Measurements from ENCODE around the gene HECW1. TPM values are rescaled to one million over a fixed set of nuclear protein-coding genes. Genes with fewer than 3 reads are reported as not detected.
"Not testable (repeated sequence)": the region's sequence is repeated elsewhere in the genome, so short reads cannot be mapped to it uniquely, and the experiment has no call there.

Gene HECW1
- total RNA-seq, 1 donor from 2014 or later: not detected

- no peak for TF ChIP-seq CTCF (conservative IDR thresholded peaks at IDR 0.05; ENCODE audit: low read depth, low read length)
- H3K4me3 ChIP-seq (ENCODE audit: low read depth, low read length): no peak overlapping the region
- DNase-seq (ENCODE audit: low read depth): peak; percentile 91
Observed at GRCh38 chr7:43591558-43592180, 479.2 kb downstream of the HECW1 start.

- no peak overlapping the region for H3K4me3 ChIP-seq (ENCODE audit: low read depth, low read length)
- TF ChIP-seq CTCF (conservative IDR thresholded peaks at IDR 0.05; ENCODE audit: low read depth, low read length): no peak
- no peak for DNase-seq (ENCODE audit: low read depth)
Observed at GRCh38 chr7:43592326-43592725, 479.9 kb downstream of the HECW1 start.

GRCh38 chr7:43593010-43593409, 480.6 kb downstream of the HECW1 start:
- no peak for DNase-seq (ENCODE audit: low read depth)
- H3K4me3 ChIP-seq (ENCODE audit: low read depth, low read length): no peak overlapping the region
- no peak for TF ChIP-seq CTCF (conservative IDR thresholded peaks at IDR 0.05; ENCODE audit: low read depth, low read length)

- DNase-seq (ENCODE audit: low read depth): no peak
- no peak for TF ChIP-seq CTCF (conservative IDR thresholded peaks at IDR 0.05; ENCODE audit: low read depth, low read length)
- H3K4me3 ChIP-seq (ENCODE audit: low read depth, low read length): no peak overlapping the region
Observed at GRCh38 chr7:43594020-43594419, 481.6 kb downstream of the HECW1 start.

- DNase-seq (ENCODE audit: low read depth); H3K4me3 ChIP-seq (ENCODE audit: low read depth, low read length): not testable (repeated sequence)
Observed at GRCh38 chr7:43596426-43596825, 484.0 kb downstream of the HECW1 start.

- H3K4me3 ChIP-seq (ENCODE audit: low read depth, low read length): no peak overlapping the region
- no peak for DNase-seq (ENCODE audit: low read depth)
- no peak for TF ChIP-seq CTCF (conservative IDR thresholded peaks at IDR 0.05; ENCODE audit: low read depth, low read length)
Observed at GRCh38 chr7:43600056-43600455, 487.6 kb downstream of the HECW1 start.

GRCh38 chr7:43602256-43602655, 489.8 kb downstream of the HECW1 start:
- no peak for TF ChIP-seq CTCF (conservative IDR thresholded peaks at IDR 0.05; ENCODE audit: low read depth, low read length)
- DNase-seq (ENCODE audit: low read depth): no peak
- no peak overlapping the region for H3K4me3 ChIP-seq (ENCODE audit: low read depth, low read length)

Data from epithelial cell of proximal tubule (primary cell).